Liver (tissue), 9 donors: ENCODE measurements around the gene TBL1X. TPM values are rescaled to one million over a fixed set of nuclear protein-coding genes. Genes with fewer than 3 reads are reported as not detected.

Experiments
- DNase-seq: peaks from one replicate; pipeline ENCODE4 v3.0.0-alpha.2; 2017; ENCODE audit warnings: low spot score
- H3K27ac ChIP-seq, 2 donors: one replicate each; pipeline ENCODE4 v1.7.0; 2013; ENCODE audit warnings: inconsistent platforms in 2 of 2, low read length in 2 of 2, control low read depth in 1 of 2, low read depth in 1 of 2, mild to moderate bottlenecking in 1 of 2
- H3K27me3 ChIP-seq, 4 donors: one replicate each; pipeline versions ENCODE4 v1.6.1 to v1.7.0; 2013; ENCODE audit warnings: low read length in 3 of 4, inconsistent platforms in 1 of 4, mild to moderate bottlenecking in 1 of 4, moderate library complexity in 1 of 4; ENCODE audit not compliant: control insufficient read depth in 4 of 4, insufficient read depth in 4 of 4
- H3K36me3 ChIP-seq, 4 donors: one replicate each; pipeline versions ENCODE4 v1.6.1 to v1.7.0; 2013; ENCODE audit warnings: low read length in 3 of 4, mild to moderate bottlenecking in 3 of 4, low read depth in 1 of 4, moderate library complexity in 1 of 4; ENCODE audit not compliant: control insufficient read depth in 4 of 4, insufficient read depth in 3 of 4
- H3K4me1 ChIP-seq, 4 donors: one replicate each; pipeline versions ENCODE4 v1.6.1 to v1.7.0; 2013; ENCODE audit warnings: low read length in 3 of 4, mild to moderate bottlenecking in 3 of 4, moderate library complexity in 1 of 4; ENCODE audit not compliant: control insufficient read depth in 4 of 4, insufficient read depth in 4 of 4
- H3K4me3 ChIP-seq, 3 donors: one replicate each; pipeline versions ENCODE4 v1.6.1 to v1.7.0; 2013; ENCODE audit warnings: low read length in 3 of 3, control low read depth in 1 of 3, low read depth in 1 of 3, mild to moderate bottlenecking in 1 of 3
- H3K9ac ChIP-seq, 2 donors: one replicate each; pipeline ENCODE4 v1.7.0; 2013; ENCODE audit warnings: low read length in 2 of 2, mild to moderate bottlenecking in 2 of 2, moderate library complexity in 2 of 2, control low read depth in 1 of 2, low read depth in 1 of 2
- H3K9me3 ChIP-seq, 4 donors: one replicate each; pipeline versions ENCODE4 v1.6.1 to v1.7.0; 2013; ENCODE audit warnings: low read length in 3 of 4; ENCODE audit not compliant: control insufficient read depth in 4 of 4
- ATF3 ChIP-seq: IDR thresholded peaks from 2 replicates; pipeline ENCODE4 v1.6.1; 2016; ENCODE audit warnings: antibody characterized with exemption
- CTCF ChIP-seq: fragments of 150-350 bp; IDR thresholded peaks from 2 replicates; pipeline ENCODE4 v1.5.1; 2017; ENCODE audit warnings: improper control_type of control experiment, low read depth, low read length; ENCODE audit not compliant: missing input control
- EGR1 ChIP-seq, 2 donors: IDR thresholded peaks; 2 replicates each; pipeline ENCODE4 v1.6.1; 2016 to 2018; ENCODE audit warnings: antibody characterized with exemption in 2 of 2, low read depth in 2 of 2
- FOXA1 ChIP-seq: IDR thresholded peaks from 2 replicates; pipeline ENCODE4 v1.6.1; 2016; ENCODE audit warnings: antibody characterized with exemption
- FOXA2 ChIP-seq: IDR thresholded peaks from 2 replicates; pipeline ENCODE4 v1.6.1; 2016; ENCODE audit warnings: antibody characterized with exemption
- GABPA ChIP-seq, 2 donors: IDR thresholded peaks in 1 of 2; conservative IDR thresholded peaks in 1 of 2; 2 replicates each; pipeline ENCODE4 v1.6.1; 2016; ENCODE audit warnings: antibody characterized with exemption in 2 of 2, mild to moderate bottlenecking in 1 of 2, moderate library complexity in 1 of 2
- HNF4A ChIP-seq, 2 donors: conservative IDR thresholded peaks; 2 replicates each; pipeline ENCODE4 v1.6.1; 2016; ENCODE audit warnings: antibody characterized with exemption in 2 of 2, mild to moderate bottlenecking in 2 of 2
- HNF4G ChIP-seq: IDR thresholded peaks from 2 replicates; pipeline ENCODE4 v1.6.1; 2016; ENCODE audit warnings: antibody characterized with exemption
- JUND ChIP-seq, 2 donors: IDR thresholded peaks; 2 replicates each; pipeline ENCODE4 v1.6.1; 2016; ENCODE audit warnings: antibody characterized with exemption in 2 of 2
- MAX ChIP-seq: IDR thresholded peaks from 2 replicates; pipeline ENCODE4 v1.6.1; 2016; ENCODE audit warnings: antibody characterized with exemption
- NR2F2 ChIP-seq: IDR thresholded peaks from 2 replicates; pipeline ENCODE4 v1.6.1; 2016; ENCODE audit warnings: antibody characterized with exemption
- RAD21 ChIP-seq, 2 donors: IDR thresholded peaks; 2 replicates each; pipeline ENCODE4 v1.6.1; 2016; ENCODE audit warnings: antibody characterized with exemption in 2 of 2, mild to moderate bottlenecking in 2 of 2
- REST ChIP-seq: IDR thresholded peaks from 2 replicates; pipeline ENCODE4 v1.6.1; 2016; ENCODE audit warnings: antibody characterized with exemption, mild to moderate bottlenecking
- RXRA ChIP-seq, 2 donors: IDR thresholded peaks; 2 replicates each; pipeline ENCODE4 v1.6.1; 2017 to 2018; ENCODE audit warnings: antibody characterized with exemption in 2 of 2, mild to moderate bottlenecking in 1 of 2
- SP1 ChIP-seq: IDR thresholded peaks from 2 replicates; pipeline ENCODE4 v1.6.1; 2018; ENCODE audit warnings: antibody characterized with exemption, mild to moderate bottlenecking
- TAF1 ChIP-seq: conservative IDR thresholded peaks from 2 replicates; pipeline ENCODE4 v1.6.1; 2016; ENCODE audit warnings: antibody characterized with exemption, mild to moderate bottlenecking
- YY1 ChIP-seq: IDR thresholded peaks from 2 replicates; pipeline ENCODE4 v1.6.1; 2016; ENCODE audit warnings: antibody characterized with exemption, mild to moderate bottlenecking
- ZBTB33 ChIP-seq: IDR thresholded peaks from 2 replicates; pipeline ENCODE4 v1.6.1; 2016; ENCODE audit warnings: antibody characterized with exemption
- WGBS: extraction: QIAGEN DNeasy Blood & Tissue Kit; methylation state at CpG from one replicate; pipeline ENCODE4 v1.1.7; 2013; 5-methylcytosine and 5-hydroxymethylcytosine counted together
- polyA plus RNA-seq, 2 donors: library from polyadenylated mRNA; stranded (reverse) in 1 of 2; unstranded in 1 of 2; fragments of 200-250 nt in 1 of 2; fragments of >200 nt in 1 of 2; fragmentation: Nextera tagmentation in 1 of 2; extraction: Ambion mirVana in 1 of 2; gene quantifications; one replicate each; pipeline versions ENCODE4 v1.2.1 to v1.2.3, GENCODE V29; 2013 to 2015
- total RNA-seq, 2 donors: library from RNA; depleted of rRNA; stranded (reverse); fragments of >200 nt; gene quantifications; one replicate each; pipeline ENCODE4 v1.2.3, GENCODE V29; 2014
- donor health status: healthy.
- donor health status: healthy.
- donor health status: healthy.
- donor health status: healthy.
- donor health status: healthy.

The TBL1X gene
- total and polyA plus RNA-seq, 4 donors = 11.2 to 15.1 (median 11.8) TPM

- Histone ChIP-seq H3K27me3 (no peaks in the 10 kb centered on the region), H3K9me3 (peaks cover 0 to 2% (median 0%) of the 10 kb centered on the region in 4 donors), H3K4me1 (no peaks in the 10 kb centered on the region), H3K9ac (no peak overlapping the region), H3K4me3 (no peak overlapping the region), H3K36me3 (peaks cover 0 to 31% (median 6%) of the 10 kb centered on the region in 4 donors), H3K27ac (no peak overlapping the region)
- no peak for DNase-seq
- no peak for TF ChIP-seq MAX
- no peak for TF ChIP-seq FOXA2
- TF ChIP-seq EGR1 (IDR thresholded peaks at IDR 0.05; ENCODE audit: low read depth in 2 of 2) = no peak
- TF ChIP-seq HNF4G = no peak
- no peak for TF ChIP-seq NR2F2
- TF ChIP-seq RXRA (IDR thresholded peaks at IDR 0.05) = no peak
- no peak for TF ChIP-seq ATF3
- no peak for TF ChIP-seq CTCF
- TF ChIP-seq REST = no peak
- TF ChIP-seq RAD21 (IDR thresholded peaks at IDR 0.05) = no peak
- no peak for TF ChIP-seq JUND (IDR thresholded peaks at IDR 0.05)
- TF ChIP-seq SP1 = no peak
- no peak for TF ChIP-seq ZBTB33
- no peak for TF ChIP-seq HNF4A (conservative IDR thresholded peaks at IDR 0.05)
- no peak for TF ChIP-seq FOXA1
- TF ChIP-seq YY1 = no peak
- no peak for TF ChIP-seq TAF1
- no peak for TF ChIP-seq GABPA (IDR thresholded peaks at IDR 0.05 in 1 of 2, conservative IDR thresholded peaks at IDR 0.05 in 1 of 2)
- 97% methylated on average over 12 of the region's 12 CpGs for WGBS
Observed at GRCh38 chrX:9701790-9702189, 236.9 kb downstream of the TBL1X start.
